NCI-H2029 treated with DMSO at 0.1 percent for 48 hours (cell line): Measurements from ENCODE around the gene C9orf50.

Experiments
- DNase-seq: peaks from one replicate; lab custom pipeline; 2025; lab: John Stamatoyannopoulos, UW

Gene C9orf50

GRCh38 chr9:129570450-129571297, 50.2 kb downstream of the C9orf50 start:
- no peak for DNase-seq

- DNase-seq: no peak
Observed at GRCh38 chr9:129569502-129570449, 51.1 kb downstream of the C9orf50 start.

- DNase-seq: no peak
Observed at GRCh38 chr9:129568560-129569501, 52.1 kb downstream of the C9orf50 start.

- DNase-seq: no peak
Observed at GRCh38 chr9:129567842-129568559, 52.9 kb downstream of the C9orf50 start.

- DNase-seq: no peak
Observed at GRCh38 chr9:129567329-129567728, 53.6 kb downstream of the C9orf50 start.

- DNase-seq: no peak
Observed at GRCh38 chr9:129566563-129567266, 54.2 kb downstream of the C9orf50 start.

GRCh38 chr9:129562917-129563316, 58.0 kb downstream of the C9orf50 start:
- no peak for DNase-seq

- no peak for DNase-seq
Observed at GRCh38 chr9:129562514-129562913, 58.4 kb downstream of the C9orf50 start.
